A673 (cell line): ENCODE measurements around the gene TTC28.

Source experiments
- EZH2 ChIP-seq: fragments of 200-600 bp; sonication (generic); IDR thresholded peaks from 2 replicates; pipeline ENCODE4 v1.6.1; 2017; ENCODE audit warnings: borderline replicate concordance, low read depth, mild to moderate bottlenecking, mixed read lengths, antibody characterized with exemption, low read length; ENCODE audit not compliant: poor library complexity, severe bottlenecking
- TF ChIP-seq, protein P1 (sequence below): fragments of 300-800, 200-600 bp; sonication (generic); conservative IDR thresholded peaks from 2 replicates; pipeline ENCODE4 v1.5.1; 2017; ENCODE audit warnings: low read depth, mild to moderate bottlenecking, antibody characterized with exemption, low read length, moderate library complexity, mixed read lengths

DNA sequence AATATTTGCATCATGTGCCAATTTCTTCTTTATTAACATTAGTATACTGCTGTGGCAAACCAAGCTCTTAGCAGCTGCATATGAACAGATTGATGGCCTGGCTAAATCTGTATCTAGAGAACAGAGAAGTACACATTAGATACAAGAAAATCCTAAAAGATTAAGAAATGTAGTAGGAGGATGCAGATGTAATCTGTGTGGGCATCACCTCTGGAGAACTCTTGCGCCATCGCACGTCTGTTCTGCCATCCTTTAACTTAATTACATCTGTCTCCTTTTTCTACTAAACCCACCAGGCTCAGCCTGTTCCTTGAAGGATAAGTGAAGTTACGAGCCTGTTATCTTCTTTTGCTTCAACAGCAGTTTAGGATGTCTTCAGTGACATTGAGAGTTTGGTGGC, 564.2 kb downstream of the TTC28 start:
- TF ChIP-seq, protein P1, sequence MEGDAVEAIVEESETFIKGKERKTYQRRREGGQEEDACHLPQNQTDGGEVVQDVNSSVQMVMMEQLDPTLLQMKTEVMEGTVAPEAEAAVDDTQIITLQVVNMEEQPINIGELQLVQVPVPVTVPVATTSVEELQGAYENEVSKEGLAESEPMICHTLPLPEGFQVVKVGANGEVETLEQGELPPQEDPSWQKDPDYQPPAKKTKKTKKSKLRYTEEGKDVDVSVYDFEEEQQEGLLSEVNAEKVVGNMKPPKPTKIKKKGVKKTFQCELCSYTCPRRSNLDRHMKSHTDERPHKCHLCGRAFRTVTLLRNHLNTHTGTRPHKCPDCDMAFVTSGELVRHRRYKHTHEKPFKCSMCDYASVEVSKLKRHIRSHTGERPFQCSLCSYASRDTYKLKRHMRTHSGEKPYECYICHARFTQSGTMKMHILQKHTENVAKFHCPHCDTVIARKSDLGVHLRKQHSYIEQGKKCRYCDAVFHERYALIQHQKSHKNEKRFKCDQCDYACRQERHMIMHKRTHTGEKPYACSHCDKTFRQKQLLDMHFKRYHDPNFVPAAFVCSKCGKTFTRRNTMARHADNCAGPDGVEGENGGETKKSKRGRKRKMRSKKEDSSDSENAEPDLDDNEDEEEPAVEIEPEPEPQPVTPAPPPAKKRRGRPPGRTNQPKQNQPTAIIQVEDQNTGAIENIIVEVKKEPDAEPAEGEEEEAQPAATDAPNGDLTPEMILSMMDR, result no peak
- TF ChIP-seq EZH2, result no peak
